HL-60 (cell line): ENCODE results near the gene RABGAP1L.

Experiments
- CTCF ChIP-seq: IDR thresholded peaks from one replicate; pipeline ENCODE4 v1.5.1; 2011; ENCODE audit warnings: low read length, control low read depth, inconsistent platforms; ENCODE audit not compliant: insufficient read depth
- POLR2AphosphoS5 ChIP-seq: IDR thresholded peaks from 2 replicates; pipeline ENCODE4 v1.6.1; 2012; ENCODE audit warnings: low read depth
- REST ChIP-seq: IDR thresholded peaks from 2 replicates; pipeline ENCODE4 v1.6.1; 2012; ENCODE audit warnings: low read depth; ENCODE audit not compliant: insufficient replicate concordance
- SPI1 ChIP-seq: IDR thresholded peaks from 2 replicates; pipeline ENCODE4 v1.6.1; 2012; ENCODE audit warnings: low read depth, mild to moderate bottlenecking, borderline replicate concordance

GRCh38 chr1:174946031-174946430 lies 786.7 kb downstream of the RABGAP1L start:
- TF ChIP-seq CTCF (no peak), POLR2AphosphoS5 (no peak), REST (no peak), SPI1 (no peak)
